ENCODE results near the gene HOXC11.

HOXC11 gene

DNA sequence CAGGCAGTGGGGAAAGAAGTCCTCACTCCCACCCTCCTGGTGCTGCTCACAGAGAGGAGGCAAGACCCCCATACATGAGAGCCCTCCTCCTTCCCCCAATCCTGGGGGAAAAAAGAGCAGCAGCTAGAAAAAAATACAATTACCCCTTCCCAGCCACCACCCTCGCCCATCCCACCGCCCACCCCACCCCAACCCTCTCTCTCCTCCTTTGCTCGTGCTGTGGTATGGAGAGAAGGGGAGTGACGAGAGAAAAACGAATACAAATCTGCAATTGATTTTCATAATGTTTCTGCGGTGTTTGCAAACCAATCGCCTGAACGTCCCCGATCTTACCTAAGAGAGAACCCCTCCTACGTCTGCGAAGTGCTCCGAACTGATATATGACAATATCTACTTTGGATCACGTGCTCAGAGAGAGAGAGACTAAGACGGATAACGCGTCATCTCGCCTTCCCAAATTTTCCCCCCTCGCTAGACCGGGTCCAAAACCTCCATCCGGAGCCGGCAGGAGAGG lies at the start of gene HOXC11:
Gene HOXC11 (plus strand): TSS at position 405 of the 514 bp plus-strand sequence. CDS start 116 bp downstream, outside the sequence.
- no peak for DNase-seq (ENCODE audit: low read depth in 2 of 2, low spot score in 1 of 2)

GRCh38 chr12:53924521-53925405 lies 48.2 kb upstream of the HOXC11 start:
- DNase-seq (ENCODE audit: low read depth in 2 of 2, low spot score in 1 of 2) = no peak

DNA sequence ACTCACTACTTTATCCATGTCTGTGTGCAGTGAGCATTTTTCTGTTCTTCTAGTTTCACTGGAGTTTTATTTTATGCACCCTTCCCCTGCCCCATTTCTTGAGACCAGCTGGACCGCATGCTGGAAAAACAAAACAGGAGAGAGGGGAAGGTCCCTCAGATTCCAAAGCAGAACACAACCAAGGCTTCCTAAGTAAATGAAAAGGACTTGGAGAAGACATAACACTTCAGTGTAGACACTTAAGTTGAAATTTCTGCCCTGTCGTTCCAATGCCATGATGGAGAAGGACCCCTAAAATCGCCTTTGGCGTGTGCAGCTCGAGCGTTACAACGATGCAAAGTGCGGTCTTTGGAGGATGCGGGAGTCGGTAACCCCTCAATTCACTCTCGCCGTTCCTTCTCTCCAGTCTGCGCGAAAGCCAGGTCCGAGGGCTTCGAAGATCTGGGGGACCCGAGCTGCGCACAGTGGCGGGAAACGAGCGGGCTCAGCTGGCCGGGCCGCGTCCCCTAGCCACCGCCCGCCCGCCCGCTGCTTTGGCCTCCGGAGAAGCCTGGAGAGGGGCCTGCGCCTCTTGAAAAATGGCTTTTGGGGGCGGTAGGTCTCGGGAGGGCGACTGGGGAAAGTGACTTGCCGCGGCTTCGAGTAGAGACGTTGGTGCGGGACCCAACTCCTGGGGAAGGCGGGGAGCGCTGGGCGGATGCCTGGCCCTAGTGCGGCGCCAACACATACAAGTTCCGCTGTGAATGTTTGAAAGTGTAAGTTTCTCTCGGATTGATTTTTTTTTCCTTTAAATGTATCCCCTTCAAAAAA lies 45.5 kb upstream of the HOXC11 start:
- no peak for DNase-seq (ENCODE audit: low read depth in 2 of 2, low spot score in 1 of 2)

GRCh38 chr12:53928054-53928835 lies 44.7 kb upstream of the HOXC11 start:
- no peak for DNase-seq (ENCODE audit: low read depth in 2 of 2, low spot score in 1 of 2)

GRCh38 chr12:53929527-53929926 lies 43.4 kb upstream of the HOXC11 start:
- DNase-seq (ENCODE audit: low read depth in 2 of 2, low spot score in 1 of 2) = no peak

DNA sequence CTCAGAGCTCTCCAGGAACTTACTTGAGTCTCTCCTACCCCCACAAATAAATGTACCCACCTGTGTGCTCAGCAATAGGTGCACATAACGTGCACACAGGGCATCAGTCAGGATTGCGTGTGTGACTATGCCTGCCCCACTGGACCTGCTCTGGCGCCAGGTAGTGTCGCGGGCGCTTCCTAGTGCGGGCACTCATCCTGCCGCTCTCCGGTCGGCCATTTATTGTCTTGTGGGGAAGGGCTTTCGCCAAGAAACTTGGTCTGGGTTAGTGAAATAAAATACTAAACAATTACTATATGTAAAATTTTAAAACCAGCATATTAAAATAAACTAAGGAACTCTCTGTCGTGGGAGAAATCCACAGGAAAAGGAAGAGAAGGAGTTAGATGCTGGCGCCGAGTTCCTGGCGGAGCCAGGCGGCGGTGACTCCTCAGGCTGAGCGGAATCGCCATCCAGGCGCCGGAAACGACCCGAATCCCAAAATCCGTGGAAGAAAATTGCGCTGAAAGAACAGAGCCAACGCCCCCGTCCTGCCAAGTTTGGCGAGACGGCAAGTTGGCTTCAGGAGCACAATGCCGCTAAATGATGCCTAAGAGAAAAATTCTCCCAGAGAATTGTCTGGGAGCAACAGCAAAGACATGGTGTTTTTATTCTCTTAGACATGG lies 42.2 kb upstream of the HOXC11 start:
- DNase-seq (ENCODE audit: low read depth in 2 of 2, low spot score in 1 of 2) = no peak

GRCh38 chr12:53931844-53932581 lies 40.9 kb upstream of the HOXC11 start:
- DNase-seq (ENCODE audit: low read depth in 2 of 2, low spot score in 1 of 2) = no peak

- DNase-seq (ENCODE audit: low read depth in 2 of 2, low spot score in 1 of 2) = no peak
These were observed 40.0 kb upstream of the HOXC11 start for GRCh38 chr12:53932915-53933314.

- DNase-seq (ENCODE audit: low read depth in 2 of 2, low spot score in 1 of 2) = no peak
These were observed 37.3 kb upstream of the HOXC11 start for GRCh38 chr12:53935383-53936341.

GRCh38 chr12:53937099-53937498 lies 35.8 kb upstream of the HOXC11 start:
- no peak for DNase-seq (ENCODE audit: low read depth in 2 of 2, low spot score in 1 of 2)

DNA sequence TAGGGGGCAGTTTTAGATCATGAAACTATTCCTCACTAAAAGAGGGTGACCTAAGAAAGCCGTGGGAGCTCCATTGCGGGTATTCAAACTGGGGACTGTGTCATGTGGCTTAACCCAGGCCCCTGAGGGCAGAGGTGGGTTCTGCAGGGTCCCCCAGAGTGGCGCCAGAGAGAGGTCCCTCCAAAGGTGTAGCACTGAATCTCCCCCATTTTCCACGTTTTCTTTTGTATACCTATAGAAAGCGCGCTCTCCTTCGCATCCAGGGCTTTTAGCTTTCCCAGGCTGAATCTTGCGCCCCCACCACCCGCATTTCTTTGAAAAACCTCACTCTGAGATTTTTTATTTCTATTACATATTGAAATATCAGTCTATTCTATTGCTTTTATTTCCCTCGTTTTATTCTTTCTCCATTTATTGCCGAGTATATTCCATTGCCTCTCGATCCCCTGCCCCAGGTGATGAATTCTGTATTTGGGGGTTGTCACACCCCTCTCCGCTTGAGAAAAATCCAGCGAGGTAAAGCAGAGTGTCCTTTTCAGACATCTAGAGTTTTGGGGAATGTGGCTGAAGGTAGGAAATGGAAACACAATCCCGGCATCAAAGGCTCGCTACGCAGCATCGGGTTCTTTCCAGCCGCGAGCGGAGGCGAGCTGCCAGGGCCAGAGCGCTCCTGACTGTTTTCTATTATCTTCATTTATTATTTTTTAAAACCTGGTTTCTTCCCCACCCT lies 35.2 kb upstream of the HOXC11 start:
- no peak for DNase-seq (ENCODE audit: low read depth in 2 of 2, low spot score in 1 of 2)

- DNase-seq (ENCODE audit: low read depth in 2 of 2, low spot score in 1 of 2) = no peak
These were observed 34.4 kb upstream of the HOXC11 start, which contains the start of gene HOXC13 for GRCh38 chr12:53938326-53939140. Gene HOXC13, plus strand, starts transcription at chr12:53938831. Its CDS starts 76 bp downstream, at chr12:53938907.

DNA sequence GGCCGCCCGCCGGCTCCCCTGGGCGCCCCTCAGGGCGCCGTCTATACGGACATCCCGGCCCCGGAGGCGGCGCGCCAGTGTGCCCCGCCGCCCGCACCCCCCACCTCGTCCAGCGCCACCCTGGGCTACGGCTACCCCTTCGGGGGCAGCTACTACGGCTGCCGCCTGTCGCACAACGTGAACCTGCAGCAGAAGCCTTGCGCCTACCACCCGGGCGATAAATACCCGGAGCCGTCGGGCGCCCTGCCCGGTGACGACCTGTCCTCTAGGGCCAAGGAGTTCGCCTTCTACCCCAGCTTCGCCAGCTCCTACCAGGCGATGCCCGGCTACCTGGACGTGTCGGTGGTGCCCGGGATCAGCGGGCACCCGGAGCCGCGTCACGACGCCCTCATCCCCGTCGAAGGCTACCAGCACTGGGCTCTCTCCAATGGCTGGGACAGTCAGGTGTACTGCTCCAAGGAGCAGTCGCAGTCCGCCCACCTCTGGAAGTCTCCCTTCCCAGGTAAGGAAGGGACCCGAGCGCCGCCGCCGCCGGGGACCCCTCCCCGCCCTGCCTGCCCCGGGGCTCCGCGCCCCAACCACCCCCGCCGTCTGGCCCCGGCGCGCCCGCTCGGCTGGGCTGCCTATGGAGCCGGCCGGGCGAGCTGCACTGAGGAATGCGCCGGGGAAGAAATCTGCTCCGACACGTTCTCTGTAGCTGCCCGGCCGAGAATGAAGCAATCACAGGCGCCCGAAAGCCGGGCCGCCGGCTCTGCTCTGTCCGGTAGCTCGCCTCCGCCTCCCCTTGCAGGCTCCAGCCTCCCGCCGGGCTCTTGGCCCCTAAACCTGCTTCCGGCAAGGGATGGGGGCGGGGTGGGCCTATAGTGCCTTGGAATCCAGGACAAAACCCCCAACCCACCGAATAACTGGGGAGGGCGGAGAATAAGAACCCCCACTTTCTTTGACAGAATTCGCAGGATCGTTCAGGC lies 33.5 kb upstream of the HOXC11 start:
- no peak for DNase-seq (ENCODE audit: low read depth in 2 of 2, low spot score in 1 of 2)

GRCh38 chr12:53940443-53941014 lies 32.4 kb upstream of the HOXC11 start:
- no peak for DNase-seq (ENCODE audit: low read depth in 2 of 2, low spot score in 1 of 2)

- DNase-seq (ENCODE audit: low read depth in 2 of 2, low spot score in 1 of 2) = no peak
These were observed 31.7 kb upstream of the HOXC11 start for GRCh38 chr12:53941187-53941586.

DNA sequence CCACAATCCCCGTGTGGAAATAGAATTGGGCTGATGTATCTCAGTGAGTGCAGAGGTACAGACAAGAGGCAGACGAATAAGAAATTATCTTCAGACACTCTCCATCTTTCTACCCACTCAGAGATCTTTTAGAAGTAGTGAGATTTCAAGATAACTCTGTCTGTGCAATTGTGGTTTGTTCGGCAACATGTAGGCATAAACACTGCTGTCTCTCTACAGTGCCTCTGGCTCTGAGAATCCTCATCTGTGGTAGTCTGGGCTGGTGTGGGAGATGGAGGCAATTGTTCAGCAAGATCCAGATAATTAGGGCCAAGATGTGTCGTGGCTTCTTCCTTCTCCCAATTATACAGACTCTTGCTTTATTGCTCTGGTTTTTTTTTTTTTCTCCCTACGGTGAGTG lies 31.2 kb upstream of the HOXC11 start:
- DNase-seq (ENCODE audit: low read depth in 2 of 2, low spot score in 1 of 2) = no peak

Measured in stimulated activated CD8-positive, alpha-beta memory T cell treated with anti-CD3 and anti-CD28 coated beads, Interleukin-4, amount 100 ng/mL, for 4 hours (primary cell).